CD1c-positive myeloid dendritic cell (primary cell): Measurements from ENCODE around the gene TLE1.
"Not testable (repeated sequence)": the region's sequence is repeated elsewhere in the genome, so short reads cannot be mapped to it uniquely, and the experiment has no call there.

Experiments
- DNase-seq: peaks from one replicate; pipeline ENCODE4 v3.0.0-alpha.2; 2016; ENCODE audit errors: extremely low spot score

TLE1 gene

GRCh38 chr9:81652058-81652687, 37.2 kb downstream of the TLE1 start:
- no peak for DNase-seq

GRCh38 chr9:81650586-81651515, 38.5 kb downstream of the TLE1 start:
- DNase-seq, result no peak

GRCh38 chr9:81649475-81650240, 39.7 kb downstream of the TLE1 start:
- DNase-seq, result no peak

- no peak for DNase-seq
Measured at GRCh38 chr9:81648891-81649290, 40.5 kb downstream of the TLE1 start.

GRCh38 chr9:81646337-81646736, 43.0 kb downstream of the TLE1 start:
- no peak for DNase-seq

GRCh38 chr9:81644513-81644912, 44.8 kb downstream of the TLE1 start:
- not testable (repeated sequence) for DNase-seq

- DNase-seq, result no peak
Measured at GRCh38 chr9:81637276-81637675, 52.1 kb downstream of the TLE1 start.

GRCh38 chr9:81636255-81636599, 53.1 kb downstream of the TLE1 start:
- DNase-seq, result no peak

- no peak for DNase-seq
Measured at GRCh38 chr9:81635521-81636254, 53.7 kb downstream of the TLE1 start.

GRCh38 chr9:81634915-81635516, 54.3 kb downstream of the TLE1 start:
- DNase-seq, result no peak

GRCh38 chr9:81633952-81634854, 55.1 kb downstream of the TLE1 start:
- no peak for DNase-seq

- no peak for DNase-seq
Measured at GRCh38 chr9:81632599-81632998, 56.7 kb downstream of the TLE1 start.

- peak; percentile 19 for DNase-seq
Measured at GRCh38 chr9:81631218-81631745, 58.1 kb downstream of the TLE1 start.

GRCh38 chr9:81629440-81629839, 59.9 kb downstream of the TLE1 start:
- DNase-seq, result no peak

GRCh38 chr9:81628897-81629296, 60.5 kb downstream of the TLE1 start:
- DNase-seq, result no peak

GRCh38 chr9:81627481-81627880, 61.9 kb downstream of the TLE1 start:
- no peak for DNase-seq

- no peak for DNase-seq
Measured at GRCh38 chr9:81626511-81626910, 62.8 kb downstream of the TLE1 start.

GRCh38 chr9:81625969-81626368, 63.4 kb downstream of the TLE1 start:
- no peak for DNase-seq

- no peak for DNase-seq
Measured at GRCh38 chr9:81623778-81624177, 65.6 kb downstream of the TLE1 start.
